ENCODE results near the gene PSORS1C1.
"Not testable (repeated sequence)": the region's sequence is repeated elsewhere in the genome, so short reads cannot be mapped to it uniquely, and the experiment has no call there.

Gene PSORS1C1

GRCh38 chr6:31187780-31188194 lies 73.2 kb downstream of the PSORS1C1 start:
- H3K4me3 ChIP-seq (ENCODE audit: insufficient read depth, low read depth, low read length, poor library complexity, severe bottlenecking): no peak overlapping the region
- no peaks in the 10 kb centered on the region for H3K27me3 ChIP-seq (replicated peaks; ENCODE audit: control insufficient read depth, insufficient read depth, low read length, poor library complexity, severe bottlenecking)
- no peaks in the 10 kb centered on the region for H3K36me3 ChIP-seq (ENCODE audit: control insufficient read depth, insufficient read depth, low read length)
- no peaks in the 10 kb centered on the region for H3K4me1 ChIP-seq (ENCODE audit: control insufficient read depth, insufficient read depth, low read length, poor library complexity, severe bottlenecking)
- H3K9me3 ChIP-seq (ENCODE audit: control insufficient read depth, low read length): no peaks in the 10 kb centered on the region
- no peak for DNase-seq
- H3K27ac ChIP-seq (ENCODE audit: insufficient read depth, low read length, poor library complexity, severe bottlenecking): no peak overlapping the region

GRCh38 chr6:31189223-31189622 lies 74.6 kb downstream of the PSORS1C1 start:
- not testable (repeated sequence) for H3K27me3 ChIP-seq (replicated peaks; ENCODE audit: control insufficient read depth, insufficient read depth, low read length, poor library complexity, severe bottlenecking); H3K36me3 ChIP-seq (ENCODE audit: control insufficient read depth, insufficient read depth, low read length); H3K4me1 ChIP-seq (ENCODE audit: control insufficient read depth, insufficient read depth, low read length, poor library complexity, severe bottlenecking); H3K9me3 ChIP-seq (ENCODE audit: control insufficient read depth, low read length); H3K27ac ChIP-seq (ENCODE audit: insufficient read depth, low read length, poor library complexity, severe bottlenecking); H3K4me3 ChIP-seq (ENCODE audit: insufficient read depth, low read depth, low read length, poor library complexity, severe bottlenecking); DNase-seq
